HG02884 (cell line): ENCODE measurements around the gene COG8.
"Not testable (repeated sequence)": the region's sequence is repeated elsewhere in the genome, so short reads cannot be mapped to it uniquely, and the experiment has no call there.

Source experiments
- ATAC-seq: cut with Tn5 transposase; IDR thresholded peaks from one replicate; pipeline ENCODE4 v1.9.1; 2021; ENCODE audit warnings: mild to moderate bottlenecking, moderate library complexity; ENCODE audit not compliant: unreplicated experiment

COG8 gene

GRCh38 chr16:69319826-69320739 is 19.3 kb downstream of the COG8 start:
- no peak for ATAC-seq

GRCh38 chr16:69319381-69319780 is 20.0 kb downstream of the COG8 start:
- ATAC-seq, result no peak

DNA sequence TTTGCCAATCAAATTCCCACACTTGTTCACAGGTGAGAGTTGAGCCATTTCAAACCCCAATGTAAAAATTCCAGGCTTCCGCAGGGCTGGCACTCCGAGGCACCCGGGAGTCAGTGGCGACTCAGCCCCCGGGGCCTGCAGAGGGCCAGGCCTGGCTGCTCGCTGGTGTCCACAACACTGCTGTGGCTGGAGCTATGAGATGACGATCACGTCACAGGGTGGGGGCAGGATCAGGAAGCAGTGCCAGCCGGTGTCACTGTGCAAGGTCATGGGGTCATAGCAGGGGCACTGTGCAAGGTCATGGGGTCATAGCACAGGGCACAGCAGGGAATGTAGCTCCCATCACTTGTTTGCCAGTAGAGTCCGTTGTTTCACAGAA is 20.5 kb downstream of the COG8 start:
- no peak for ATAC-seq

DNA sequence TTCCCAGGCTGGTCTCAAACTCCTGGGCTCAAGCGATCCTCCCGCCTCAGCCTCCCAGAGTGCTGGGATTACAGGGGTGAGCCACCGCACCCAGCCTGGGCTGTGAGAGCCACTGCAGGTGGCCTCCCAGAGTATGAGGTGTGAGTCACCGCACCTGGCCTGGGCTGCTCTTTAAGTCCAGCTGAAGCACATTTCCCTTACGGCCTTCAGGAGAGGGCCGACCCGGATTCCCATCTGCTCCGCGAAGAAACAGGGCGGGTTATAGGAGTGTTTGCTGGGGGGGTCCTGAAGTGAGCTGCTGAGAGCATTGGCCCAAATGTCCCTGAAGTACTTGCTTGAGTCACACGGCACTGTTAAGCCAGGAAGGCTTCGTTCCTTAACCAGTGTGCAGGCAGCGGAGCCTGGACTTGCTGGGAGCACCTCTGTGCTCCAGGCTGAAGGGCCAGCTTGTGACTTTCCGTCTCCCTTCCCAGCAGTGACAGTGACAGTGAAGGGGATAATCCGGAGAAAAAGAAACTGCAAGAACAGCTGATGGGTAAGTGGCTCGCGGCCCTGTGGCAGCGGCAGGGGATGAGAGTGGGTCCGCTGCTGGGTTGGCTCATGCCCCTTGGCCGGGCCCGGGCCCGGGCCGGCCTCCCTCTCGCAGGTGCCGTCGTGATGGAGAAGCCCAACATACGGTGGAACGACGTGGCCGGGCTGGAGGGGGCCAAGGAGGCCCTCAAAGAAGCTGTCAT is 21.0 kb downstream of the COG8 start:
- no peak for ATAC-seq

- no peak for ATAC-seq
These were observed 22.7 kb downstream of the COG8 start for GRCh38 chr16:69316595-69317034.

DNA sequence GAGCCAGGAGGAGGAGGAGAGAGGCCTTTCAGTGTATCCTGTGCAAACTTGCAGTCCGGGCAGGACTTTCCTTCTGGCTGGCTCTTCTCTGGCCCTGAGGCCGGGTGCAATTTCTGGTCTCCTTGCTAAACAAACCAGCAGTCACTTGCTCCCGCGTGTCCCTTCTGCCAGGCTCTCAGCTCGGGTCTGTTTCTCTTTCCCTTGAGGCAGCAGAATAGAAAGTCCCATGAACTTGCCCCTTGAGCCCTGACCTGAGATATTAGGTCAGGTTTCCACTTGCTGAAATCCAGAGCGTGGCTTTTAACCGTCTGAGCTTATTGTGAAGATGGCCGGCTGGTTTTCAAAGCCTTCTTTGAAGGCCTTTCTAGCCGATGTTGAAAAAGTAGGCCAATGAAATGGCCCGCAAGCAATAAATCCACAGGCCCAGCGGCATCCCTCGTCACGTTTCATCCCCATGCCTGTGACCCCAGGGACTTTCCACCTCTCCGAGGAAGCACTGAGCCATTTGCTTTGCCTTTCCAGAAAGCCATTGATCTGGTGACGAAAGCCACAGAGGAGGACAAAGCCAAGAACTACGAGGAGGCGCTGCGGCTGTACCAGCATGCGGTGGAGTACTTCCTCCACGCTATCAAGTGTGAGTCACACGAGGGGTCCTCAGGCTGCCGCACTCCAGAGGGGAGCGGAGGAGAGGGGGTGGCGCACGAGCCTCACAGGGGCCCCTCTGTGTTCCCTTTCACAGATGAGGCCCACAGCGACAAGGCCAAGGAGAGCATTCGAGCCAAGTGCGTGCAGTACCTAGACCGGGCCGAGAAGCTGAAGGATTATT is 23.7 kb downstream of the COG8 start:
- ATAC-seq, result no peak

- no peak for ATAC-seq
These were observed 24.8 kb downstream of the COG8 start for GRCh38 chr16:69314534-69314933.

DNA sequence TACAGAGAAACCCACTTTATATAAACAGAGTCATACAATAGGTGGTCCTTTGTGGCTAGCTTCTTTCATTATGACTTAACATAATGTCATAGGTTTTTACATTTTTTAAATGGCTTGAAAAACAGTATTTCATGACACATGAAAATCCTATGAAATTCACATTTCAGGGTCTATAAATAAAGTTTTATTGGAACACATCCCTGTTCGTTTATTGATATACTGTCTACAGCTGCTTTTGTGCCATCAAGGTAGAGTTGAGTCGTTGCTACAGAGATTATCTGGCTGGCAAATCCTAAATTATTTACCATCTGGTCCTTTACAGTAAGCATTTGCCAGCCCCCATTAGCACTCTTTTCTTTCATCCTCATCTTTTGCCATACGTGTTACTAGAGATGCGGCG is 25.9 kb downstream of the COG8 start:
- ATAC-seq, result no peak

DNA sequence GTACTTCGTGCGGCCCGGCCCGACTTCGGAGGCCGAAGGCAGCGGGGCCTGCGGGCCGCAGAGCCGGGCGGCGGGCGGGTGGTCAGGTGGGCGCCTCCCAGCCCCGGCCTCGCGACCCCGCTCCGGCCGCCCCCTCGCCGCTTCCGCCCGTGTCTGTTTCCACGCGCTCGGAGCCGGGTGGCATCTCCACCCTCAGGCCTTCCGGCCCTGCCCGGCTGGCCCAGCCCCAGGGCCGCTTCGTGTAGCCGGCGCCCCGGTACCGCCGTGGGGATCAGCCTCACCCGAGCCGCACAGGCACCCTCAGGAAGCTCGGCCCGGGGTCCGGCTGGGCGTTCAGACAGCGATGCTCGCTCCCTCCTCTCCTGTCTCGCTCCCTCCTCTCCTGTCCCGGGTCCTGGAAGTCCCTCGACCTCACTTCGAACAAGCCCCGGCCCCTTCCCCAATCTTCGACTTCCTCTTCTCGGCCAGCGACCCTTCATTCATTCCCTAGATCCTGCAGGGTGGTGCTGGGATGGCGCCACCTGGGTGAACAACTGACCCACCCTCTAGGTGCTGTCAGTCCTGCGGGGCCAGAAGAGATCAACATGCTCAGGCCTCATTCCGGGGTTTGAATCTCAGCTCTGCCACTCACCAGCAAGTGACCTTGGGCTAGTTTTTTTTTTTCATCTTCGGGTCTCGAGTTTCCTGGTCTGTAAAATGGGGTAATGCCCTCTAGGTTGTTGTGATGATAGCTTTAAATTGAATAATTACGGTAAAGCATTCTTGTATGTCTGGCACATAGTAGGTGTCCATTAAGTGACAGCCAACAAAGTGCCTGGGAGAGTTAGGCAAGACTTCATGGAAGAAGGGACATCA is 27.6 kb downstream of the COG8 start:
- ATAC-seq, result peak; percentile 40

DNA sequence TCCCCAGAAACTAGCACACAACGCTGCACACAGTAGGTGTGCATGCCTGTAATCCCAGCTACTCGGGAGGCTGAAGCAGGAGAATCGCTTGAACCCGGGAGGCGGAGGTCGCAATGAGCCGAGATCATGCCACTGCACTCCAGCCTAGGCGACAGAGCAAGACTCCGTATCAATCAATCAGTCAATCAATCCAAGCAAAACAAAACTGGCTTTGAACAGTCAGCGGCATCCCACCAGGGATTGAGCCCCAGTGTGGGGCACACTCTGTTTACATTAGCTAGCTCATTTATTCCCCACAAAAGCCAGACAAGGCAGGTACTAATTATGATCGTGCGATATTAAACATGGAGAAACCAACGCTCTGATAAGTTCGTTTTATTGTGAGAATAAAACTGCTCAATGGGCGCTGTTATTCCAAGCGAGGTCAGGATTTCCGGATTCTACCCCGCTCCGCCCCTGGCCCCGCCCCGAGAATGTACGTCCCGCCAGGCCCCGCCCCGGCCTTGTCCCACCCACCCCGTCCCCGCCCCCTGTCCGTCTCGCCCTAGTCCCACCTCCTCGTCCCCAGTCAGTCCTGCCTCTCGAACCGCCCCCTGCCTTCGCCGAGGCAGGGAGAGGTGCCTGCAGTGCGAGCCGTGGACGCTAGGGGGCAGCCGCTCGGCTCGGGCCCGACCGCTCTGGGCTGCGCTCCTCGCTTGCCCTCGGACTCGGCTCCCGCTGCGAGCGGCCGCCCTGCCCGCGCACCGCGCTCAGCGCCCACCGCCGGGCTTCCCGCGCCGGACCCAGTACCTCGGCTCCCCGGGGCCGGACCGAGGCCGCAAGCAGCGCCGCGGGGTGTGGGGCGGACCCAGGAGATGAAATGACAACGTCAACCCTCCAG is 28.5 kb downstream of the COG8 start, which contains the start of gene VPS4A:
TSS of gene VPS4A (plus strand) at position 698 of the 880 bp plus-strand sequence. CDS start at position 860, 162 bp downstream.
- peak; percentile 91 for ATAC-seq

DNA sequence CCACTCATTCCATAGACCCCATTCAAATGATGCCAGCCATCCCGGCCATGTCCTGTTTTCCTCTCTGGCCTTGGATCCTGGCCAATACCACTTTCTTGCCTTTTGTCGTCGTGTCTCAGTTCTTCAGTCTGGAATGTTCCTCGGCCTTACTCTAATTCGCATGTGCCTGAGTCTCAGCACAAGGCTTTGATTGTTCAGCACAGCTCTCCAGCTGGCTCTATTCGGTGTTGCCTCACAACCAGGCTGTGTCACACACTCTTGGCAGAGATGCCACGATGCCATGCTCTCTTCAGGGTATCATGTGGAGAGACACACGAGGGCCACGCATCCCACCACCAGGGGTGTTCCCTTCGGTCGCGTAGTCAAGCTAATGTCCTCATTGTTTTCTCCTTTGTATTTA is 30.0 kb downstream of the COG8 start:
- ATAC-seq, result no peak

GRCh38 chr16:69307856-69308255 is 31.5 kb downstream of the COG8 start:
- ATAC-seq, result no peak

DNA sequence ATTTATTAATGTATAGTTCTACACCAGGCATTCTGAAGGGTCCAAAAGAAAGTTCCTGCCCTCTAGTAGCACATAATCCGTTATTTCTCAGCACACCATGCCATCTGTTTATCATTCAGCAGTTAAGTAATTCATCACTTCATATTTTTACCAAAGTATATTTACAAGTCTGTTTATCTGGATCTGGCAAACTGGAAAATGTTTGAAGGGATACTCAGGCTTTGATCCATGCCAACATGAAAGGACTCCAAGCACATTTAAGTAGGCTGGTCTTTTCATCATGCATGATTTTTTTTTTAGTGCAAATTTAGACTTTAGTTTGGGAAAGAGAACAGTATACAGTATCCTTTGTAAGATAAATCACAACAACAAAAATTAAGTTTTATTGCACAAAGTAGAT is 32.3 kb downstream of the COG8 start:
- no peak for ATAC-seq

GRCh38 chr16:69306031-69306430 is 33.3 kb downstream of the COG8 start:
- no peak for ATAC-seq

DNA sequence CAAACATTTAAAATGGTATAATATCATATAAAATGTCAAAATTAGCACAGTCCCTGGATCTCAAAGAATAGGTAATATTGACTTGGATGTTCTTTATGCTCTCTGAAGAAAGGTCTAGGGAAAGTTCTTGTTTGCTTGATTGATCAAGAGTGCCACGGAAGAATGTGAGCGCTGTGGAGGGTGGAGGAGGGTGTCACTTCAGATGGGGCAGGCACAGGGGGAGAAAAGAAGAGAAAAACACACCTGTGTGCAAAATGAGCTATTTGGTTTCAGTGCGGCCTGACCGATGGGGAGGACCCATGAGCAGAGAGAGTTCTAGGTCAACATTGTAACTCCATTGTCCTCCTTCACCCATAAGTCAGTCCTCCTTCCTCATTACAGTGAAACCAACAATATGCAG is 37.1 kb downstream of the COG8 start:
- ATAC-seq, result no peak

DNA sequence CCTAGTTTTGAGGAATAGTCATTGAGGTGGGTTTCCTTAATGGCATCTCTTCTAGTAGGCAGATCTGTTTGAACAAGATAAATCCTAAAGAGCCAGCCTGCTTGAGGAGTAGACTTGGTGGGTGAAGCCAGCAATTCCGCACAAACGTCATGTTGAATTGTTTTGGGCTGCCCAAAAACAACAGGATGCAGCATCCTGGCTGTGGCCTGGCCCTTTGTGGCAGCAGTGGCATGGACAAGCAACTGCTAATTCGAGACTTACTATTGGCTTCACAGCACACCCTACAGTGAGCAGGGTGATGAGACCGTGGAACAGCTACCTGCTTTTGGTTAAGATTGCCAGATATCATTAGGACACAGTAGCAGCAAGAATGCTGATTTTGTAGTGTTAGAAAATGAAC is 37.5 kb downstream of the COG8 start:
- no peak for ATAC-seq

GRCh38 chr16:69301187-69301586 is 38.2 kb downstream of the COG8 start:
- ATAC-seq, result no peak

- ATAC-seq, result no peak
These were observed 41.1 kb downstream of the COG8 start for GRCh38 chr16:69298261-69298660.

GRCh38 chr16:69296771-69297170 is 42.6 kb downstream of the COG8 start:
- not testable (repeated sequence) for ATAC-seq
